WTC11 (cell line): ENCODE data around the gene SHC3. TPM values are rescaled to one million over a fixed set of nuclear protein-coding genes. Genes with fewer than 3 reads are reported as not detected.

Source experiments
- ATAC-seq: fragments of 200-7000 bp; cut with Tn5 transposase; 2 replicates; pipeline ENCODE4 v1.10.0; 2021; ENCODE audit warnings: mild to moderate bottlenecking, moderate library complexity
- CTCF ChIA-PET: fragments of 300-600 bp; sonication (Branson Sonifier 250); formaldehyde crosslinking; loops from one replicate; lab custom pipeline; 2021; ENCODE audit warnings: antibody characterized with exemption; lab: Charles Lee
- POLR2A ChIA-PET: fragments of 350-600 bp; sonication (Branson Sonifier 250); formaldehyde crosslinking; loops from one replicate; lab custom pipeline; 2021; ENCODE audit warnings: antibody characterized with exemption; lab: Charles Lee
- DNase-seq: peaks from one replicate; pipeline ENCODE4 v3.0.0; 2021; ENCODE audit warnings: low spot score
- H3K27ac Mint-ChIP-seq: 2 replicates; pipeline ENCODE4 v1.8.0; 2021; ENCODE audit warnings: mixed read lengths
- H3K27me3 Mint-ChIP-seq: 2 replicates; pipeline ENCODE4 v1.8.0; 2021; ENCODE audit warnings: low read depth, mild to moderate bottlenecking, moderate library complexity, mixed read lengths
- H3K36me3 Mint-ChIP-seq: 2 replicates; pipeline ENCODE4 v1.8.0; 2021; ENCODE audit warnings: mixed read lengths
- H3K4me1 Mint-ChIP-seq: 2 replicates; pipeline ENCODE4 v1.8.0; 2022; ENCODE audit warnings: mixed read lengths
- H3K4me3 Mint-ChIP-seq: 2 replicates; pipeline ENCODE4 v1.8.0; 2021; ENCODE audit warnings: mild to moderate bottlenecking, moderate library complexity, mixed read lengths
- H3K9me3 Mint-ChIP-seq: 2 replicates; pipeline ENCODE4 v1.8.0; 2021; ENCODE audit warnings: mixed read lengths
- ELF4 ChIP-seq: sonication (generic); formaldehyde crosslinking; IDR thresholded peaks from 2 replicates; pipeline ENCODE4 v1.8.1; 2022; ENCODE audit warnings: low read depth, mild to moderate bottlenecking, moderate library complexity, missing genetic modification reagents
- ETV6 ChIP-seq: sonication (generic); formaldehyde crosslinking; IDR thresholded peaks from 2 replicates; pipeline ENCODE4 v1.8.1; 2022; ENCODE audit warnings: mild to moderate bottlenecking, missing genetic modification reagents
- FOXK1 ChIP-seq: sonication (generic); formaldehyde crosslinking; IDR thresholded peaks from 2 replicates; pipeline ENCODE4 v1.8.0; 2022; ENCODE audit warnings: mild to moderate bottlenecking, moderate library complexity, missing genetic modification reagents
- HMGXB4 ChIP-seq: sonication (generic); formaldehyde crosslinking; IDR thresholded peaks from 2 replicates; pipeline ENCODE4 v1.8.1; 2023; ENCODE audit warnings: mild to moderate bottlenecking, moderate library complexity, missing genetic modification reagents
- JUN ChIP-seq: sonication (generic); formaldehyde crosslinking; IDR thresholded peaks from 2 replicates; pipeline ENCODE4 v1.8.0; 2023; ENCODE audit warnings: mild to moderate bottlenecking, missing genetic modification reagents
- NR1H2 ChIP-seq: sonication (generic); formaldehyde crosslinking; IDR thresholded peaks from 2 replicates; pipeline ENCODE4 v1.9.0; 2021; ENCODE audit warnings: mild to moderate bottlenecking, moderate library complexity, missing genetic modification reagents
- OVOL2 ChIP-seq: fragments of 250-450 bp; sonication (Bioruptor Pico); IDR thresholded peaks from 2 replicates; pipeline ENCODE4 v1.9.0; 2021; ENCODE audit warnings: mild to moderate bottlenecking, borderline replicate concordance
- RELA ChIP-seq: sonication (generic); formaldehyde crosslinking; IDR thresholded peaks from 2 replicates; pipeline ENCODE4 v1.8.1; 2022; ENCODE audit warnings: missing genetic modification reagents, mild to moderate bottlenecking, borderline replicate concordance
- RORB ChIP-seq: fragments of 250-450 bp; sonication (Bioruptor Pico); IDR thresholded peaks from 2 replicates; pipeline ENCODE4 v1.9.0; 2021; ENCODE audit warnings: mild to moderate bottlenecking
- SMAD3 ChIP-seq: sonication (generic); formaldehyde crosslinking; IDR thresholded peaks from 2 replicates; pipeline ENCODE4 v1.8.0; 2022; ENCODE audit warnings: missing genetic modification reagents, mild to moderate bottlenecking, borderline replicate concordance
- SOX15 ChIP-seq: fragments of 250-450 bp; sonication (Bioruptor Pico); IDR thresholded peaks from 2 replicates; pipeline ENCODE4 v1.9.0; 2021; ENCODE audit warnings: mild to moderate bottlenecking
- TCF7 ChIP-seq: sonication (generic); formaldehyde crosslinking; IDR thresholded peaks from 2 replicates; pipeline ENCODE4 v1.8.0; 2022; ENCODE audit warnings: mild to moderate bottlenecking, low read depth, missing genetic modification reagents, moderate library complexity
- TEAD4 ChIP-seq: sonication (generic); formaldehyde crosslinking; IDR thresholded peaks from 2 replicates; pipeline ENCODE4 v1.8.0; 2022; ENCODE audit warnings: mild to moderate bottlenecking, missing genetic modification reagents
- USF1 ChIP-seq: sonication (generic); formaldehyde crosslinking; IDR thresholded peaks from 2 replicates; pipeline ENCODE4 v1.8.0; 2022; ENCODE audit warnings: mild to moderate bottlenecking, missing genetic modification reagents
- ZNF317 ChIP-seq: sonication (generic); formaldehyde crosslinking; IDR thresholded peaks from 2 replicates; pipeline ENCODE4 v1.8.1; 2023; ENCODE audit warnings: low read depth, mild to moderate bottlenecking, moderate library complexity, missing genetic modification reagents, borderline replicate concordance
- ZNF396 ChIP-seq: fragments of 250-450 bp; sonication (Bioruptor Pico); IDR thresholded peaks from 2 replicates; pipeline ENCODE4 v1.8.0; 2021; ENCODE audit warnings: mild to moderate bottlenecking, moderate library complexity, borderline replicate concordance
- ZNF416 ChIP-seq: fragments of 250-450 bp; sonication (Bioruptor Pico); IDR thresholded peaks from 2 replicates; pipeline ENCODE4 v1.9.0; 2021; ENCODE audit warnings: mild to moderate bottlenecking, inconsistent platforms
- total RNA-seq: library from RNA; stranded (reverse); gene quantifications from 3 replicates; pipeline ENCODE4 v1.2.3, GENCODE V29; 2021
- TF ChIP-seq, protein P1 (sequence below): fragments of 250-450 bp; sonication (Bioruptor Pico); IDR thresholded peaks from 2 replicates; pipeline ENCODE4 v1.9.0; 2021; ENCODE audit warnings: moderate library complexity, mild to moderate bottlenecking, inconsistent platforms, borderline replicate concordance
- TF ChIP-seq, protein P2 (sequence below): sonication (generic); formaldehyde crosslinking; IDR thresholded peaks from 2 replicates; pipeline ENCODE4 v1.8.1; 2023; ENCODE audit warnings: mild to moderate bottlenecking, missing genetic modification reagents
- TF ChIP-seq, protein P3 (sequence below): sonication (generic); formaldehyde crosslinking; IDR thresholded peaks from 2 replicates; pipeline ENCODE4 v1.8.1; 2023; ENCODE audit warnings: mild to moderate bottlenecking, missing genetic modification reagents, moderate library complexity

The SHC3 gene
- total RNA-seq, 1 experiment from 2014 or later, result 4.9 TPM

GRCh38 chr9:89039104-89039465 is 139.5 kb downstream of the SHC3 start:
- ATAC-seq (no peak), DNase-seq (no peak)
- POLR2A ChIA-PET, result no interaction called here
- Mint-ChIP-seq H3K4me1 (no peaks in the 10 kb centered on the region), H3K27ac (no peak overlapping the region), H3K9me3 (no peaks in the 10 kb centered on the region), H3K36me3 (no peaks in the 10 kb centered on the region), H3K27me3 (no peaks in the 10 kb centered on the region), H3K4me3 (no peak overlapping the region)
- CTCF ChIA-PET, result no interaction called here
- no peak for TF ChIP-seq RORB
- TF ChIP-seq ZNF416 (CRISPR knock-in tag), result no peak
- no peak for TF ChIP-seq USF1
- TF ChIP-seq FOXK1 (CRISPR knock-in tag), result no peak
- no peak for TF ChIP-seq ZNF396
- no peak for TF ChIP-seq HMGXB4 (CRISPR knock-in tag)
- no peak for TF ChIP-seq RELA
- TF ChIP-seq TCF7 (CRISPR knock-in tag), result no peak

DNA sequence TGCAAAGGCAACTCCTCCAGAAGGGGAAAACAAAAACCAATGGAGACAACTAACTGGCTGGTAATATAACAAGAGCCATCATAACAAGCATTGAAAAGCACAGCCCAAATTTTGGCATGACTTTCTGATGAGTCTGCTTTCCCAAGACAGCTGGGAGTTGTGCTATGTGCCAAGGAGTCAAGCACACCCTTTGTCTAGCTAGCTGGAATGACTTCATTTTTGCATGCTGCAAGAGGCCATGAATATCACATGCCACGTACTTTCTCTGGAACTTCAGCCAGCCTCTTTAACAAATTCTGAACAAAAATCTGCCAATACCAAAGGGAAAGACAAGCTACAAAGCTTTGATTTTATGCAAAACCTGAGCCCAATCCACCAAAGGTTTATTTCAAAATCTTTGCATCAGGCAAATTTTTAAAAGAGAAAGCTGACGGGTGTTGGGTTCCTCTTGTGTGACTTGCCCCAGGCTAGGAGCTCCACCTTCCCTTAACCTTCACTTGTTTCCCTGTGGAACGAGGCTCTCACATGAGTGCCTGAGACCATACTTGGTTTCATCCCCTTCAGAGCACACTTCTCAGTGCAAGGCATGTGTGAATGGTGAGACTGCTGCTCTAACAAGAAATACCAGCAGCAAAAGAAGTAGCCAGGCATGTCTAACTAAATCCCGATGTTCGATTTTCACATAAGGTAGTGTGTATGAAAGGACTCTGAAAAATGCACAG is 140.1 kb downstream of the SHC3 start:
- Mint-ChIP-seq H3K4me3 (no peak overlapping the region), H3K4me1 (no peaks in the 10 kb centered on the region), H3K27me3 (no peaks in the 10 kb centered on the region), H3K27ac (no peak overlapping the region), H3K9me3 (no peaks in the 10 kb centered on the region), H3K36me3 (no peaks in the 10 kb centered on the region)
- CTCF ChIA-PET, result no interaction called here
- no peak for TF ChIP-seq SMAD3
- no peak for TF ChIP-seq TEAD4
- no peak for TF ChIP-seq NR1H2 (CRISPR knock-in tag)
- no peak for TF ChIP-seq SOX15 (CRISPR knock-in tag)
- no peak for TF ChIP-seq JUN (CRISPR knock-in tag)
- TF ChIP-seq, protein P1, sequence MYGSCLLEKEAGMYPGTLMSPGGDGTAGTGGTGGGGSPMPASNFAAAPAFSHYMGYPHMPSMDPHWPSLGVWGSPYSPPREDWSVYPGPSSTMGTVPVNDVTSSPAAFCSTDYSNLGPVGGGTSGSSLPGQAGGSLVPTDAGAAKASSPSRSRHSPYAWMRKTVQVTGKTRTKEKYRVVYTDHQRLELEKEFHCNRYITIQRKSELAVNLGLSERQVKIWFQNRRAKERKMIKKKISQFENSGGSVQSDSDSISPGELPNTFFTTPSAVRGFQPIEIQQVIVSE (CRISPR knock-in tag), result no peak
- TF ChIP-seq, protein P2, sequence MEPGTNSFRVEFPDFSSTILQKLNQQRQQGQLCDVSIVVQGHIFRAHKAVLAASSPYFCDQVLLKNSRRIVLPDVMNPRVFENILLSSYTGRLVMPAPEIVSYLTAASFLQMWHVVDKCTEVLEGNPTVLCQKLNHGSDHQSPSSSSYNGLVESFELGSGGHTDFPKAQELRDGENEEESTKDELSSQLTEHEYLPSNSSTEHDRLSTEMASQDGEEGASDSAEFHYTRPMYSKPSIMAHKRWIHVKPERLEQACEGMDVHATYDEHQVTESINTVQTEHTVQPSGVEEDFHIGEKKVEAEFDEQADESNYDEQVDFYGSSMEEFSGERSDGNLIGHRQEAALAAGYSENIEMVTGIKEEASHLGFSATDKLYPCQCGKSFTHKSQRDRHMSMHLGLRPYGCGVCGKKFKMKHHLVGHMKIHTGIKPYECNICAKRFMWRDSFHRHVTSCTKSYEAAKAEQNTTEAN (CRISPR knock-in tag), result no peak
- TF ChIP-seq ETV6 (CRISPR knock-in tag), result no peak
- TF ChIP-seq, protein P3, sequence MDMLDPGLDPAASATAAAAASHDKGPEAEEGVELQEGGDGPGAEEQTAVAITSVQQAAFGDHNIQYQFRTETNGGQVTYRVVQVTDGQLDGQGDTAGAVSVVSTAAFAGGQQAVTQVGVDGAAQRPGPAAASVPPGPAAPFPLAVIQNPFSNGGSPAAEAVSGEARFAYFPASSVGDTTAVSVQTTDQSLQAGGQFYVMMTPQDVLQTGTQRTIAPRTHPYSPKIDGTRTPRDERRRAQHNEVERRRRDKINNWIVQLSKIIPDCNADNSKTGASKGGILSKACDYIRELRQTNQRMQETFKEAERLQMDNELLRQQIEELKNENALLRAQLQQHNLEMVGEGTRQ, result no peak
- TF ChIP-seq OVOL2 (CRISPR knock-in tag), result no peak
- no peak for DNase-seq
- POLR2A ChIA-PET, result no interaction called here
- no peak for ATAC-seq

GRCh38 chr9:89037891-89038290 is 140.7 kb downstream of the SHC3 start:
- ATAC-seq (no peak), DNase-seq (no peak)
- ChIA-PET POLR2A (no interaction called here), CTCF (interaction anchor here (1.6 kb wide), 1 partner anchor 11 kb away, joined by 4 read pairs; no protein-coding TSS in a partner anchor)
- no peaks in the 10 kb centered on the region for H3K27me3 Mint-ChIP-seq
- no peak overlapping the region for H3K4me3 Mint-ChIP-seq
- H3K9me3 Mint-ChIP-seq, result no peaks in the 10 kb centered on the region
- TF ChIP-seq ELF4 (CRISPR knock-in tag) (no peak), ZNF317 (no peak)
- TF ChIP-seq, all 79 proteins: peak for 0
- Mint-ChIP-seq H3K27ac (no peak overlapping the region), H3K36me3 (no peaks in the 10 kb centered on the region), H3K4me1 (no peaks in the 10 kb centered on the region)
